Left ventricle myocardium inferior (tissue), 1 donor: ENCODE results near the gene TMC7. TPM values are rescaled to one million over a fixed set of nuclear protein-coding genes. Genes with fewer than 3 reads are reported as not detected.

Experiments
- DNase-seq: peaks from one replicate; pipeline ENCODE4 v3.0.0-alpha.2; 2020
- H3K27ac ChIP-seq: fragments of 200-600 bp; replicated peaks from 2 replicates; pipeline ENCODE4 v1.8.0; 2021
- H3K27me3 ChIP-seq: fragments of 200-600 bp; 2 replicates; pipeline ENCODE4 v1.8.0; 2021; ENCODE audit warnings: low read depth
- H3K36me3 ChIP-seq: fragments of 200-600 bp; 2 replicates; pipeline ENCODE4 v1.8.0; 2021
- H3K4me1 ChIP-seq: fragments of 200-600 bp; 2 replicates; pipeline ENCODE4 v1.8.0; 2021
- H3K4me3 ChIP-seq: fragments of 200-600 bp; 2 replicates; pipeline ENCODE4 v1.8.0; 2021; ENCODE audit warnings: mild to moderate bottlenecking, moderate library complexity
- H3K9me3 ChIP-seq: fragments of 200-600 bp; replicated peaks from 2 replicates; pipeline ENCODE4 v1.8.0; 2021
- intact Hi-C: fragments of 100-400 bp; cut with micrococcal nuclease; formaldehyde crosslinking; loops from one replicate; pipeline ENCODE4 v1.11.0; 2022
- total RNA-seq: library from RNA; stranded (reverse); fragmentation: NEBNext Ultra II Directional; extraction: Animal tissue kit (Norgen Biotek cat#: 25700); gene quantifications from one replicate; pipeline ENCODE4 v1.2.1, GENCODE V29; 2021
- TF ChIP-seq, protein P1 (sequence below): fragments of 200-600 bp; IDR thresholded peaks from 2 replicates; pipeline ENCODE4 v1.8.0; 2021; ENCODE audit warnings: antibody characterized with exemption, mild to moderate bottlenecking, borderline replicate concordance
- donor health status: DM: no; HTN: yes; CAD: no; lungs with severe emphysema.

Gene TMC7
- total RNA-seq, 1 donor from 2014 or later: 0.69 TPM

DNA sequence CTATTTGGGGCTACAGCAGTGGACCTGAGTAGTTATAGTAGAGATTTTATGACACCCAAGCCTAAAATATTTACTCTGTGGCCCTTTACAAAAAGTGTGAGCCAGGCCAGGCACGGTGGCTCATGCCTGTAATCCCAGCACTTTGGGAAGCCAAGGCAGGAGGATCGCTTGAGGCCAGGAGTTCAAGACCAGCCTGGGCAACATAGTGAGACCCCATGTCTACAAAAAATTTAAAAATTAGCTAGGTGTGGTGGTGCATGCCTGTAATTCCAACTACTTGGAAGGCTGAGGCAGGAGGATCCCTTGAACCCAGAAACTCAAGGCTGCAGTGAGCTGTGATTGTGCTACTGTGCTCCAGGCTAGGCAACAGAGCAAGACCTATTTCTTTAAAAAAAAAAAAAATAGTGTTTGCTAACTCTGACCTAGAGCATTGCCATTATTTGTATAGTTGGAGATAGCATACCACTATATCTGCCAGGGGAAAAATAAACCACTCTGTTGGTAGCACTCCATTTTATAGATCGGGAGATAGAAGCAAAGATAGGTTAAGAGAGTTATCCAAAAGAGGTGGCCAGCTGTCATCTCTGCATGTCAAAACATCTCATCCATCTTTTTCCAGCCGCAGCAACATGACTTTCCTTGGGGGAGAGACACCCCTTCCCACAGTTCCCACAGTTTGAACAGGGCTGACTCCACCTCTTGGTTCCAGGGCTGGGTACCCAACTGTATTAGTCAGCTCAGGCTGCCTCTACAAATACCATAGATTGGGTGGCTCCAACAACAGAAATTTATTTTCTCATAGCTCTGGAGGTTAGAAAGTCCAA, 127.0 kb downstream of the TMC7 start:
- Histone ChIP-seq H3K27me3 (peaks cover 6% of the 10 kb centered on the region), H3K27ac (no peak overlapping the region), H3K9me3 (no peaks in the 10 kb centered on the region), H3K36me3 (peaks cover 9% of the 10 kb centered on the region), H3K4me1 (peaks cover 31% of the 10 kb centered on the region), H3K4me3 (no peak overlapping the region)
- DNase-seq: no peak
- intact Hi-C loops: no loop called here
- TF ChIP-seq, protein P1, sequence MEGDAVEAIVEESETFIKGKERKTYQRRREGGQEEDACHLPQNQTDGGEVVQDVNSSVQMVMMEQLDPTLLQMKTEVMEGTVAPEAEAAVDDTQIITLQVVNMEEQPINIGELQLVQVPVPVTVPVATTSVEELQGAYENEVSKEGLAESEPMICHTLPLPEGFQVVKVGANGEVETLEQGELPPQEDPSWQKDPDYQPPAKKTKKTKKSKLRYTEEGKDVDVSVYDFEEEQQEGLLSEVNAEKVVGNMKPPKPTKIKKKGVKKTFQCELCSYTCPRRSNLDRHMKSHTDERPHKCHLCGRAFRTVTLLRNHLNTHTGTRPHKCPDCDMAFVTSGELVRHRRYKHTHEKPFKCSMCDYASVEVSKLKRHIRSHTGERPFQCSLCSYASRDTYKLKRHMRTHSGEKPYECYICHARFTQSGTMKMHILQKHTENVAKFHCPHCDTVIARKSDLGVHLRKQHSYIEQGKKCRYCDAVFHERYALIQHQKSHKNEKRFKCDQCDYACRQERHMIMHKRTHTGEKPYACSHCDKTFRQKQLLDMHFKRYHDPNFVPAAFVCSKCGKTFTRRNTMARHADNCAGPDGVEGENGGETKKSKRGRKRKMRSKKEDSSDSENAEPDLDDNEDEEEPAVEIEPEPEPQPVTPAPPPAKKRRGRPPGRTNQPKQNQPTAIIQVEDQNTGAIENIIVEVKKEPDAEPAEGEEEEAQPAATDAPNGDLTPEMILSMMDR: no peak

DNA sequence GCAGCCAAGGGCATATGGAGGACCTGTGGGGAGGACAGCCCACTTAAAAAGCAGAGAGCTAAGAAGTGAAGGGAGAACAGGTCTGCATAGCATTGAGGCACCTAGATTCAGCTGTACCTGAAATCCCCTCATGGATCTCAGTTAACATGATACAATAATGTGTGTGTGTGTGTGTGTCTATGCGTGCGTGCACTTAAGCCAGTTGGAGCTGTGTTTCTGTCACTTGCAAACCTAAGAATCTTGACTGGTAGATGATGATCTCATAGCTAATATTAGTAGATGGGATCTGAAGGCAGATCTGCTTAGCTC, 128.3 kb downstream of the TMC7 start:
- intact Hi-C loops: no loop called here
- H3K9me3 ChIP-seq: no peaks in the 10 kb centered on the region
- H3K27me3 ChIP-seq: peaks cover 6% of the 10 kb centered on the region
- no peak for DNase-seq
- TF ChIP-seq, protein P1: no peak
- peak overlapping the region; percentile 96 for H3K27ac ChIP-seq
- H3K4me3 ChIP-seq: no peak overlapping the region
- H3K4me1 ChIP-seq: peaks cover 44% of the 10 kb centered on the region
- H3K36me3 ChIP-seq: peaks cover 21% of the 10 kb centered on the region

Other genes starting within 250 kb of the TMC7 start
- 683 TPM for gene RPS15A, start 193.6 kb upstream of the TMC7 start, total RNA-seq
- 22.5 TPM for gene ARL6IP1, start 182.4 kb upstream of the TMC7 start, total RNA-seq
- 41.2 TPM for gene SMG1, start 57.5 kb upstream of the TMC7 start, total RNA-seq
- 45.4 TPM for gene COQ7, start 83.7 kb downstream of the TMC7 start, total RNA-seq
- 12.3 TPM for gene ITPRIPL2, start 130.0 kb downstream of the TMC7 start, total RNA-seq
- gene SYT17, start 184.3 kb downstream of the TMC7 start, total RNA-seq: 0.49 TPM